BLaER1 treated with 17β-estradiol and CSF1 and Interleukin-3, amounts not matched to agents 10 nM and 100 nM (cell line): Measurements from ENCODE around the gene ATP5PO.

Source experiments
- H3K27ac ChIP-seq, 11 experiments: shearing (Covaris generic); formaldehyde crosslinking; 2 replicates each; pipeline ENCODE4 v1.8.1; 2022
- H3K27me3 ChIP-seq, 11 experiments: shearing (Covaris generic); formaldehyde crosslinking; 2 replicates each; pipeline ENCODE4 v1.8.1; 2022
- H3K36me3 ChIP-seq, 11 experiments: shearing (Covaris generic); formaldehyde crosslinking; 2 replicates each; pipeline ENCODE4 v1.8.1; 2022
- H3K4me1 ChIP-seq, 10 experiments: shearing (Covaris generic); formaldehyde crosslinking; 2 replicates each; pipeline ENCODE4 v1.8.1; 2022
- H3K4me2 ChIP-seq, 11 experiments: shearing (Covaris generic); formaldehyde crosslinking; 2 replicates each; pipeline ENCODE4 v1.8.1; 2022
- H3K4me3 ChIP-seq, 10 experiments: shearing (Covaris generic); formaldehyde crosslinking; 2 replicates each; pipeline ENCODE4 v1.8.1; 2022
- H3K9ac ChIP-seq, 11 experiments: shearing (Covaris generic); formaldehyde crosslinking; 2 replicates each; pipeline ENCODE4 v1.8.1; 2022
- H3K9me3 ChIP-seq, 11 experiments: shearing (Covaris generic); formaldehyde crosslinking; replicated peaks in 1 of 11; 2 replicates each; pipeline ENCODE4 v1.8.1; 2022
- H4K20me1 ChIP-seq, 11 experiments: shearing (Covaris generic); formaldehyde crosslinking; 2 replicates each; pipeline ENCODE4 v1.8.1; 2022
- Cebpa-rat ChIP-seq, 11 experiments: shearing (Covaris generic); IDR thresholded peaks; 2 replicates each; pipeline ENCODE4 v1.8.1; 2022

ATP5PO gene

DNA sequence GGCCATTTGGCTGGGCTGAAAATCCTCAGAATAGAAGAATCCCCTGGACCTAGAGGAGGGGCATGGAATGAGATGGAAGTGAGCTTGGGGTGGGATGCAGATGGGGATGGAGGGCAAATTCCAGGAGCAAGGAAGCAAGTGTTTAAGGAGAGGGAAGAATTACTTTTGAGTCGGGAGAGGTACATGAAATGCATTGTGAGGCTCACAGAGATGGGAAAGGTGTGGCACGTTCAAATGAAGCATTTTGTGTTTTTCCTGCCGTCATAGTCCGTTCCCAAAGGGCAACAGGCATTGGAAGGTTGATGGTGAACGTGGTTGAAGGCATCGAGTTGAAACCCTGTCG is 30.5 kb downstream of the ATP5PO start:
- Histone ChIP-seq H4K20me1 (no peaks in the 10 kb centered on the region), H3K27ac (no peak overlapping the region), H3K9ac (no peak overlapping the region), H3K4me1 (peaks cover 0 to 4% (median 0%) of the 10 kb centered on the region in 10 experiments; a peak in 1 of 20 replicates), H3K4me3 (no peak overlapping the region), H3K36me3 (no peaks in the 10 kb centered on the region), H3K4me2 (no peak overlapping the region), H3K27me3 (no peaks in the 10 kb centered on the region), H3K9me3 (no peaks in the 10 kb centered on the region)
- no peak for TF ChIP-seq Cebpa-rat (IDR thresholded peaks at IDR 0.05)

DNA sequence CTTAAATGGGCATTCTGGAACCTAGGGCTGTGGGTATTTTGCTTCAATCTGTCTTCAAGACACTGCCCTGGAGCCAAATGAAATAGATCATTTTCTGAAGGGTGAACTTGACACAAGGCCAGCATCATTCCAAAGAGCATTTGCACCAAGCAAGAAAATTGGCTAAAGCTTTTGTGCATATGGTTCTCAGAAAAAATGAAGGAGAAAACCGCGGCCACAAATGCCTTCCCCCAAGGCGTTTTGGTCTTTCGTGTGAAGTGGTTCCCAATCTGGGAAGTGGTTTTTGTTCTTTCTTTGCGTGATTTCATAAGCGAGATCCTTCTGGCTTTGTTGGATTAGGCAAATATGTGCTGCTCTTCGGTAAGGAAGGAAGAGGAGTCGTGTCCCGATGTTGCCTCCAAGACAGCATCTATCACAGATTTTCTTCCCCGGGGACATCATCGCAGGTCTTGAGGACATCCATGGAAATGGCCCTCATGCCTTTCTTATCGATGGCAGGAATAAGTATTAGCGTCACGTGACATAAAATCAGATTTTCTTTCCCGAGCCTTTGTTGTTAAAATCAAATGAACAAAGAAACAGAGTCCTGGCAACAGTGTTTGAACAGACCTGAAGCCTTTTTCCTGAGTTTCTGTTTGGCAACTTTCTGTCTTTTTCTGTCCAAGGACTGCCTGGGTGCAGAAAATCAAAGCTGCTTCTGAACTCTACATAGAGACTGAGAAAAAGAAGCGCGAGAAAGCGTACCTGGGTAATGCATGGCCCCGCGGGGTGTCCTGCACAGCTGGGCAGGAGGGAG is 31.0 kb downstream of the ATP5PO start:
- Histone ChIP-seq H3K9me3 (no peaks in the 10 kb centered on the region), H3K4me2 (peak overlapping the region in 1 of 11 experiments; percentile 9; a peak in 1 of 22 replicates), H3K27me3 (no peaks in the 10 kb centered on the region), H3K4me3 (no peak overlapping the region), H3K4me1 (peaks cover 0 to 4% (median 0%) of the 10 kb centered on the region in 10 experiments; a peak in 1 of 20 replicates), H4K20me1 (no peaks in the 10 kb centered on the region), H3K27ac (no peak overlapping the region), H3K9ac (no peak overlapping the region), H3K36me3 (no peaks in the 10 kb centered on the region)
- no peak for TF ChIP-seq Cebpa-rat (IDR thresholded peaks at IDR 0.05)

DNA sequence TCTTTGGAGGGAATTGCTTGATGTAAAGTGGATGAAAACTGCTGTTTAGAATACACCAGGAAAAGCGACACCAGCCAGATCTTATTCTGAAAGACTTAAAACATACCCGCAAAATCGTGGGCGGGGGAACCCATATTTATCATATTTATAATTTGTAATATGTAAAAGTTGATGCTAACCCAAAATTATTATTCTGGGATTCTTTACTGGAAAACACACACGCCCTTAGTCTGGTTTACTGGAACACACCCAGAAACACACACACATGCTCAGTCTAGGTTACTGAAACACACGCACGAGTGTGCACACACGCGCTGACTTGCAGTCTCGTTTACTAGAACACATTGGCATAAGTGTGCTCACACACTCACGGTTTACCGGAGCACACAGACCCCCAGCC is 32.5 kb downstream of the ATP5PO start:
- H3K9me3 ChIP-seq = no peaks in the 10 kb centered on the region

DNA sequence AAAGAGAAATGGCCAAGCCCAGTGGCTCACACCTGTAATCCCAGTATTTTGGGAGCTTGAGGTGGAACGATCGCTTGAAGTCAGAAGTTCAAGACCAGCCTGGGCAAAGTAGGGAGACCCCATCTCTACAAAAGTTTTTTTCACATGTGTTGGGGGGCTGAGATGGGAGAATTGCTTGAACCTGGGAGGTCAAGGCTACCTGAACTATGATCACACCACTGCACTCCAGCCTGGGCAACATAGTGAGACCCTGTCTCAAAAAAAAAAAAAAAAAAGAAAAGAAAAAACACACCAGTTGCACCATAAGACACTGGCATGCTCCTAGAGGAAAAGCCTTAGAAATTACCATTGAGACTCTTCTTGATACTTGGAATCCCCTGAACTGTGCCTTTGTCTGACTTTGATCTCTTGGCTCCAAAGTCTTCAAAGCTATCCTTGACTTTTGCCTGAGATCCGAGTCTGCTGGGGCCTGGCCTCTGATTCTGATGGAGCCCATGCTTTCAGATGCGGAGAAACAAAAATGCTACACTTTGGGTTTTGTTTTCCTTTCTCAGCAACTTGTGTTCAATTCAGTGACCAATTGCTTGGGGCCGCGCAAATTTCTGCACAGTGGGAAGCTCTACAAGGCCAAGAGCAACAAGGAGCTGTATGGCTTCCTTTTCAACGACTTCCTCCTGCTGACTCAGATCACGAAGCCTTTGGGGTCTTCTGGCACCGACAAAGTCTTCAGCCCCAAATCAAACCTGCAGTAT is 33.7 kb downstream of the ATP5PO start:
- Histone ChIP-seq H3K9ac (no peak overlapping the region), H3K9me3 (no peaks in the 10 kb centered on the region), H3K4me3 (no peak overlapping the region), H3K36me3 (no peaks in the 10 kb centered on the region), H3K4me1 (peaks cover 0 to 4% (median 0%) of the 10 kb centered on the region in 10 experiments; a peak in 1 of 20 replicates), H4K20me1 (no peaks in the 10 kb centered on the region), H3K27me3 (no peaks in the 10 kb centered on the region), H3K27ac (no peak overlapping the region), H3K4me2 (no peak overlapping the region)
- TF ChIP-seq Cebpa-rat (IDR thresholded peaks at IDR 0.05) = no peak

More for the DNA sequence above, 32.5 kb downstream of the ATP5PO start:
- Histone ChIP-seq H3K27me3 (no peaks in the 10 kb centered on the region), H3K4me3 (no peak overlapping the region), H3K9ac (no peak overlapping the region), H3K4me2 (no peak overlapping the region), H3K4me1 (peaks cover 0 to 4% (median 0%) of the 10 kb centered on the region in 10 experiments; a peak in 1 of 20 replicates), H3K36me3 (no peaks in the 10 kb centered on the region), H4K20me1 (no peaks in the 10 kb centered on the region), H3K27ac (no peak overlapping the region)
- TF ChIP-seq Cebpa-rat (IDR thresholded peaks at IDR 0.05) = no peak

DNA sequence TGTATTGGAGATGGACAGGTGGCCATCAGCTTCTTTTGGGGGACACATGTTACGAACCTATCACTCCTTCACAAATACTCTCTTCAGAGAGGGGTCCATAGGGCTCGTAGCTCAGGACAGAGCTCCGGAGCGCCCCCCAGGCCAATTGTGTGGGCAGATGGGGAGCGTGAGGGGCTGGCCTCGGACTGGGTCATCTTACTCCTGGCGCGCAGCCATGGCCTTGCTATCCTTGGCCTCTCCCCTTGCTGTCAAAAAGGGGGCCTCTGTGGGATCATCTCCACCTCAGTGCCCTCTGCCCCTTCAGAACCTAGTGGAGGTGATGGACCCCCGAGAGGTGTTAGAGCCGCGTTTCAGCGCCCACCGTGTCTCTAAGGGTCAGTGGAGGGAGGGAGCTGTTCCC is 35.0 kb downstream of the ATP5PO start:
- peaks cover 0 to 4% (median 0%) of the 10 kb centered on the region in 10 experiments; a peak in 1 of 20 replicates for H3K4me1 ChIP-seq
- no peaks in the 10 kb centered on the region for H3K9me3 ChIP-seq
- H4K20me1 ChIP-seq = no peaks in the 10 kb centered on the region
- no peak overlapping the region for H3K9ac ChIP-seq
- H3K27ac ChIP-seq = no peak overlapping the region
- H3K36me3 ChIP-seq = no peaks in the 10 kb centered on the region
- no peak overlapping the region for H3K4me2 ChIP-seq
- TF ChIP-seq Cebpa-rat (IDR thresholded peaks at IDR 0.05) = no peak
- no peak overlapping the region for H3K4me3 ChIP-seq
- no peaks in the 10 kb centered on the region for H3K27me3 ChIP-seq

DNA sequence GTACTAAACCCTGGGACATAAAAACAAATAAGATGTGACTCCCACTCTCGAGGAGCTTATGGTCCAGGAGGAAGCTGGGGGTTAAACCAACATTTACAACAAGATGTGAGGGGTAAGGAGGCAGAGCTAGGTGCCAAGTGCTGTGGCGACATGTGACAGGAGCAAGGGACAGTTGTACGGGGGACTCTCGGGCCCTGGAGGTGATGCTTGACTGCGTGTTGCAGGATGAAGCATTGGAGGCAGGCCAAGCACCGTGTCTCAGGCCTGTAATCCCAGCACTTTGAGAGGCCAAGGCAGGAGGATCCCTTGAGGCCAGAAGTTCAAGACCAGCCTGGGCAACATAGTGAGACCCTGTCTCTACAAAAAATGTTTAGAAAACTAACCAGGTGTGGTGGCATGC is 36.8 kb downstream of the ATP5PO start:
- Histone ChIP-seq H3K27me3 (no peaks in the 10 kb centered on the region), H3K4me3 (no peak overlapping the region), H3K36me3 (no peaks in the 10 kb centered on the region), H3K27ac (no peak overlapping the region), H3K9ac (no peak overlapping the region), H3K4me2 (no peak overlapping the region), H4K20me1 (no peaks in the 10 kb centered on the region), H3K4me1 (peaks cover 0 to 4% (median 0%) of the 10 kb centered on the region in 10 experiments; a peak in 1 of 20 replicates), H3K9me3 (no peaks in the 10 kb centered on the region)
- TF ChIP-seq Cebpa-rat (IDR thresholded peaks at IDR 0.05) = no peak

DNA sequence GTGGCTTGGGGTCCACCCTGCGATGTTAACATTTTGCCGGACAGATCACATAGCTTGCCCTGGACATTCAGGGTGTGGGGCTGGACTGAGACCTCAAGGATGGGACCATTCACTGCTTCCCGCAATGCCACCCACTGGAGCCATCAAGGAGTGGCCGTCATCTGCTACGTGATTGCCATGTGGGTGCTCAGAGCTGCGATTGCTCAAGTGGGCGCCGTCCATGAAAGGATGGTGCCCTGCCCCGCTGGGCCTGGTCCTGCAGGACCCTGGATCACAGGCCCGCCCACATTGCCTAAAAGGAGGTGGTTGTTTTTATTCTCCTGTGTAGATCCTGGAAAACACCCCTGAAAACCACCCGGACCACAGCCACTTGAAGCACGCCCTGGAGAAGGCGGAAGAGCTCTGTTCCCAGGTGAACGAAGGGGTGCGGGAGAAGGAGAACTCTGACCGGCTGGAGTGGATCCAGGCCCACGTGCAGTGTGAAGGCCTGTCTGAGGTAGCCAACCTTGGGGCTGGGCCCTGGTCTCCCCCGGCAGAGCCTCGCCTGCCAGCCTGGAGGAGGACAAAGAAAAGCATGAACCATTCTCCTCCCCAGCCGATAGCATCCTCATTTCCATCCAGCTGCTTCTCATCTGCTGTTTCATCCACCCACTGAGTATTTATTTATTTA is 40.4 kb downstream of the ATP5PO start:
- Histone ChIP-seq H3K9me3 (no peaks in the 10 kb centered on the region), H3K4me3 (no peak overlapping the region), H3K4me2 (no peak overlapping the region), H3K4me1 (peaks cover 0 to 5% (median 0%) of the 10 kb centered on the region in 10 experiments; a peak in 4 of 20 replicates), H4K20me1 (no peaks in the 10 kb centered on the region), H3K36me3 (no peaks in the 10 kb centered on the region), H3K27me3 (no peaks in the 10 kb centered on the region), H3K9ac (no peak overlapping the region), H3K27ac (no peak overlapping the region)
- TF ChIP-seq Cebpa-rat (IDR thresholded peaks at IDR 0.05) = no peak

DNA sequence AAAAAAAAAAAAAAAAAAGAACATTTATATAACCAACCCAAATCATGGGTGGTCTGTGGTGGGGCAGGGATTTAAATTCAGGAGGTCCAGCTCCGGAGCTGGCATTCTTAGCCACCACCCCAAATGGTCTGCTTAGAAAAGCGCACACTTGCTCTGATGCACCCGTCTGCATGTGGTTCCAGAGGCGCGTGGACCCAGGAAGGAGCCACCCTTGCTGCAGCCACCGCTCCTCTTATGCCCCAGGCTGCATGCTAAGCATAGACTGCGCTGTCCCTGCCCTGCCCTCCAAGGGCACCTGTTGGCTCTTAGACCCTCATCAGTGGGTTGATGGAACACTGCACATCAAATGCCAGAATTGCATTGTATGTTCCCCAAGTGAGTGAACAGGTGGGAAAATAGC is 41.4 kb downstream of the ATP5PO start:
- no peaks in the 10 kb centered on the region for H4K20me1 ChIP-seq
- no peak overlapping the region for H3K9ac ChIP-seq
- H3K4me3 ChIP-seq = no peak overlapping the region
- H3K9me3 ChIP-seq = no peaks in the 10 kb centered on the region
- H3K27me3 ChIP-seq = no peaks in the 10 kb centered on the region
- no peak overlapping the region for H3K27ac ChIP-seq
- H3K4me1 ChIP-seq = peaks cover 0 to 15% (median 0%) of the 10 kb centered on the region in 10 experiments; a peak in 4 of 20 replicates
- no peak overlapping the region for H3K4me2 ChIP-seq
- H3K36me3 ChIP-seq = no peaks in the 10 kb centered on the region
- no peak for TF ChIP-seq Cebpa-rat (IDR thresholded peaks at IDR 0.05)

DNA sequence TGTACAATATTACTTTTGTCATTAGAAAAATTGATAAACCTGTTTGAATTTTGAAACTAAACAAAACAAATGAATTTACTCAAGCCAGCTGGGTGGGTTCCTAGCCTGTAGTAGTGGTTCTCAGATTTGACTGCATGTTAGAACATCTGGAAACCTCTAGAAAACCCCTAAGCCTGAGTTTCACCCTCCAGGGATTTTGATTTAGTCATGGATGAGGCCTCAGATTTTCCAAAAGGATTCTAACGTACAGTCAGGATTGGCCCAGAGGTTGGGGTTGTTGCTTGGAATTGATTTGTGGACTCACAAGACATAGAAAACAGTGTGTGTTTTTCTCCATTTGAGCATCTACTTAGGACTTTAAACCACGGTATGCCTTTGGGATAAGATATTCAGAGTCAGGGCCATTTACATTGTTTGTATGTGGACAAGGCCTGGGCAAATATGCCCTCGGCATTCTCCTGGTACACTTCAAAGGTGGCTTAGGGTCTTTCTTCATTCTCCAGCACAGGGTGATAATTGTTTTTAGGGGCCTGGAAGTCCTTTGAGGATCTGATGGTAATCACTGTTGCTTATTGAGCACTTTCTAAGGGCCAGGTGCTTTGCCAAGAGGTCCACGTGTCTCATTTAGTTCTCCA is 42.6 kb downstream of the ATP5PO start:
- Histone ChIP-seq H3K4me2 (no peak overlapping the region), H3K27ac (no peak overlapping the region), H3K9ac (no peak overlapping the region), H3K36me3 (no peaks in the 10 kb centered on the region), H4K20me1 (no peaks in the 10 kb centered on the region), H3K9me3 (0 out of 22 replicates have a peak, but pooled peaks cover 0 to 5% (median 0%) of the 10 kb centered on the region in 11 experiments), H3K27me3 (no peaks in the 10 kb centered on the region), H3K4me1 (peaks cover 0 to 18% (median 0%) of the 10 kb centered on the region in 10 experiments; a peak in 4 of 20 replicates), H3K4me3 (no peak overlapping the region)
- TF ChIP-seq Cebpa-rat (IDR thresholded peaks at IDR 0.05) = no peak
